Pancreas (tissue), 10 donors: ENCODE results near the gene ZMYM4. TPM values are rescaled to one million over a fixed set of nuclear protein-coding genes. Genes with fewer than 3 reads are reported as not detected.

ENCODE experiments used
- ATAC-seq, 4 donors: fragments of 200-7000 bp; cut with Tn5 transposase; one replicate each; pipeline versions ENCODE4 v1.8.0 to v1.9.1; 2020; ENCODE audit warnings: mild to moderate bottlenecking in 4 of 4, moderate library complexity in 4 of 4
- DNase-seq, 6 donors: peaks; one replicate each; pipeline ENCODE4 v3.0.0-alpha.2; 2020
- FAIRE-seq: peaks from 2 replicates; lab custom pipeline; 2012; peaks lifted over from hg19 to GRCh38; lab: Jason Lieb, UNC
- H3K27ac ChIP-seq, 4 donors: fragments of 200-600 bp; sonication (generic); 1 replicate in 3 of 4; 2 replicates in 1 of 4; pipeline versions ENCODE4 v1.5.0 to v1.8.0; 2020
- H3K27me3 ChIP-seq, 4 donors: fragments of 200-600 bp; one replicate each; pipeline ENCODE4 v1.8.0; 2021
- H3K36me3 ChIP-seq, 3 donors: fragments of 200-600 bp; sonication (generic) in 1 of 3; one replicate each; pipeline versions ENCODE4 v1.5.0 to v1.8.0; 2020 to 2021
- H3K4me1 ChIP-seq, 3 donors: fragments of 200-600 bp; one replicate each; pipeline ENCODE4 v1.8.0; 2021
- H3K4me3 ChIP-seq, 4 donors: fragments of 200-600 bp; sonication (generic) in 2 of 4; one replicate each; pipeline versions ENCODE4 v1.5.0 to v1.8.0; 2020 to 2021
- H3K9me3 ChIP-seq, 4 donors: fragments of 200-600 bp; one replicate each; pipeline ENCODE4 v1.8.0; 2021
- WGBS, 2 donors: extraction: QIAGEN DNeasy Blood & Tissue Kit; methylation state at CpG; one replicate each; pipeline ENCODE4 v1.1.7; 2013; 5-methylcytosine and 5-hydroxymethylcytosine counted together
- intact Hi-C, 3 donors: fragments of 100-400 bp; cut with DNase I; formaldehyde crosslinking; loops; one replicate each; pipeline versions ENCODE4 v1.11.1 to v1.14.2; 2022
- polyA plus RNA-seq, 2 donors: library from polyadenylated mRNA; stranded (reverse); fragments of 200-250 nt; gene quantifications; one replicate each; pipeline ENCODE4 v1.2.3, GENCODE V29; 2013
- total RNA-seq, 6 donors: library from RNA; stranded (reverse); fragmentation: NEBNext Ultra II Directional in 4 of 6; extraction: Animal tissue kit (Norgen Biotek cat#: 25700) in 4 of 6; gene quantifications; one replicate each; pipeline versions ENCODE4 v1.2.1 to v1.2.4, GENCODE V29; 2021 to 2023
- TF ChIP-seq, protein P1 (sequence below), 4 donors: fragments of 200-600 bp; sonication (generic) in 3 of 4; IDR thresholded peaks; one replicate each; pipeline versions ENCODE4 v1.5.0 to v1.8.0; 2021; ENCODE audit warnings: antibody characterized with exemption in 4 of 4
- donor health status: healthy with polysubstance abuse.
- donor health status: DM: no; HTN: no; CAD: no; lungs with moderate emphysema.
- donor health status: DM: no; HTN: no; CAD: no.
- donor health status: control.
- donor health status: control.
- donor health status: Bipolar disorder and iron deficiency.
- donor health status: DM: yes; HTN: yes; CAD: no.
- donor health status: DM: no; HTN: no; CAD: no.
- donor health status: DM: no; HTN: no; CAD: no.
- donor health status: DM: yes; HTN: yes; CAD: no.

Gene ZMYM4
- total and polyA plus RNA-seq, 8 donors = 10.5 to 31.1 (median 17.8) TPM

- no peaks in the 10 kb centered on the region for H3K9me3 ChIP-seq
- intact Hi-C loops = no loop called here
- 91 to 98% methylated on average over 3 of the region's 3 CpGs for WGBS, 2 donors
- TF ChIP-seq, protein P1, sequence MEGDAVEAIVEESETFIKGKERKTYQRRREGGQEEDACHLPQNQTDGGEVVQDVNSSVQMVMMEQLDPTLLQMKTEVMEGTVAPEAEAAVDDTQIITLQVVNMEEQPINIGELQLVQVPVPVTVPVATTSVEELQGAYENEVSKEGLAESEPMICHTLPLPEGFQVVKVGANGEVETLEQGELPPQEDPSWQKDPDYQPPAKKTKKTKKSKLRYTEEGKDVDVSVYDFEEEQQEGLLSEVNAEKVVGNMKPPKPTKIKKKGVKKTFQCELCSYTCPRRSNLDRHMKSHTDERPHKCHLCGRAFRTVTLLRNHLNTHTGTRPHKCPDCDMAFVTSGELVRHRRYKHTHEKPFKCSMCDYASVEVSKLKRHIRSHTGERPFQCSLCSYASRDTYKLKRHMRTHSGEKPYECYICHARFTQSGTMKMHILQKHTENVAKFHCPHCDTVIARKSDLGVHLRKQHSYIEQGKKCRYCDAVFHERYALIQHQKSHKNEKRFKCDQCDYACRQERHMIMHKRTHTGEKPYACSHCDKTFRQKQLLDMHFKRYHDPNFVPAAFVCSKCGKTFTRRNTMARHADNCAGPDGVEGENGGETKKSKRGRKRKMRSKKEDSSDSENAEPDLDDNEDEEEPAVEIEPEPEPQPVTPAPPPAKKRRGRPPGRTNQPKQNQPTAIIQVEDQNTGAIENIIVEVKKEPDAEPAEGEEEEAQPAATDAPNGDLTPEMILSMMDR (IDR thresholded peaks at IDR 0.05) = no peak
- H3K27ac ChIP-seq = no peak overlapping the region
- H3K4me1 ChIP-seq = no peaks in the 10 kb centered on the region
- H3K27me3 ChIP-seq = no peaks in the 10 kb centered on the region
- DNase-seq (no peak), ATAC-seq (no peak), FAIRE-seq (no peak)
- no peak overlapping the region for H3K4me3 ChIP-seq
- peaks cover 3 to 38% (median 4%) of the 10 kb centered on the region in 3 donors for H3K36me3 ChIP-seq
Observed at GRCh38 chr1:35398739-35399138, 130.2 kb downstream of the ZMYM4 start.

DNA sequence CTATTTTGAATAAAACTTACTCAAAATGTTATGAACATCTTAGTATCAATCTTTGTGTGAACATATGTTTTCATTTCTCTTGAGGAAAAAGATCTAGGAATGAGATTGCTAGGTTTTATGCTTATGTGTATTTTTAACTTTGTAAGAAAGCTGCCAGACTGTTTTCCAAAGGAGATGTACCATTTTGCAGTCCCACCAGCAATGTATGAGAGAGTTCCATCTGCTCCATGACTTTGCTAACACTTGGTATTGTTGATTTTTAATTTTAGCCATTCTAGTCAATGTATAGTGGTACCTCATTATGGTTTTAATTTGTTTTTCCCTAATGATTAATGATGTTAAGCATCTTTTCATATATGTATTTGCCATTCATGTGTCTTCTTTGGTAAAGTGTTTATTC is 132.5 kb downstream of the ZMYM4 start:
- H3K36me3 ChIP-seq = peaks cover 0 to 40% (median 3%) of the 10 kb centered on the region in 3 donors
- H3K4me3 ChIP-seq = no peak overlapping the region
- H3K4me1 ChIP-seq = no peaks in the 10 kb centered on the region
- H3K9me3 ChIP-seq = no peaks in the 10 kb centered on the region
- TF ChIP-seq, protein P1 (IDR thresholded peaks at IDR 0.05) = no peak
- H3K27ac ChIP-seq = no peak overlapping the region
- ATAC-seq = no peak
- no peaks in the 10 kb centered on the region for H3K27me3 ChIP-seq
- DNase-seq = no peak
- FAIRE-seq = no peak
- intact Hi-C loops = no loop called here

DNA sequence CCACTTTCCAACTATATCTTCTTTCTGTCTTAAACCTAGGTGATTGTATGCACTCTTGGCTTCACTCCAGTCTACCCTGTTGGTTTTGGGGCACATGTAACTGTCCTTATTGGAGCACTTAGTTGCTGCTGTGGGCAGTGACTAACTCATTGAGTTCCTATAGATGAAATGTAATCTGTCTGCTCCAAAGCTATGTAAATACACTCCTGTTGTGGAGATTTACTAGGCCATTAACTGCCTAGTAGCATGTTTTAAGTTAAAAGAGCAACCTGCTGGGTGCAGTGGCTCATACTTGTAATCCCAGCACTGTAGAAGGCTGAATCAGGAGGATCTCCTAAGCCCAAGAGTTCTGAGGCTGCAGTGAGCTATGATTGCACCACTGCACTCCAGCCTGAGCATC is 137.6 kb downstream of the ZMYM4 start:
- no peak for DNase-seq
- H3K9me3 ChIP-seq = no peaks in the 10 kb centered on the region
- TF ChIP-seq, protein P1 (IDR thresholded peaks at IDR 0.05) = no peak
- no peaks in the 10 kb centered on the region for H3K27me3 ChIP-seq
- intact Hi-C loops = no loop called here
- H3K4me1 ChIP-seq = no peaks in the 10 kb centered on the region
- FAIRE-seq = no peak
- ATAC-seq = no peak
- peaks cover 0 to 28% (median 0%) of the 10 kb centered on the region in 3 donors for H3K36me3 ChIP-seq
- no peak overlapping the region for H3K27ac ChIP-seq
- H3K4me3 ChIP-seq = no peak overlapping the region

- FAIRE-seq (no peak), DNase-seq (no peak), ATAC-seq (peak in 2 of 4 donors; percentile 21 to 71)
- H3K9me3 ChIP-seq = no peaks in the 10 kb centered on the region
- H3K27ac ChIP-seq = no peak overlapping the region
- WGBS, 2 donors = 22 to 24% methylated on average over 4 of the region's 4 CpGs
- H3K4me1 ChIP-seq = no peaks in the 10 kb centered on the region
- intact Hi-C loops = no loop called here
- TF ChIP-seq, protein P1 (IDR thresholded peaks at IDR 0.05) = no peak
- H3K36me3 ChIP-seq = peaks cover 0 to 27% (median 0%) of the 10 kb centered on the region in 3 donors
- H3K4me3 ChIP-seq = no peak overlapping the region
- no peaks in the 10 kb centered on the region for H3K27me3 ChIP-seq
Observed at GRCh38 chr1:35407743-35408142, 139.2 kb downstream of the ZMYM4 start.

DNA sequence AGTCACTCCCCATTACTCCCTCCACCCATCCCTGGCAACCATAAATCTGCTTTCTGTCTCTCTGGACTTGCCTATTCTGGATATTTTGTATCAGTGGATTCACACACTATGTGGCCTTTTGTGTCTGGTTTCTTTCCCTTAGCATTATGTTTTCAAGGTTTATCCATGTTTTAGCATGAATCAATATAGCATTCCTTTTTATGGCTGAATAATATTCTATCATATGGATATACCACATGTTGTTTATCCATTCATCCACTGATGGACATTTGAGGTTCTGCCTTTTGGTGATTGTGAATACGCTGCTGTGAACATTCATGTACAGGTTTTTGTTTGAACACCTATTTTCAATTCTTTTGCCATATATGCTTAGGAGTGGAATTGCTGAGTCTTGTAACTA is 140.4 kb downstream of the ZMYM4 start:
- Histone ChIP-seq H3K4me3 (no peak overlapping the region), H3K36me3 (peaks cover 0 to 29% (median 0%) of the 10 kb centered on the region in 3 donors), H3K9me3 (no peaks in the 10 kb centered on the region), H3K27me3 (no peaks in the 10 kb centered on the region), H3K27ac (no peak overlapping the region), H3K4me1 (no peaks in the 10 kb centered on the region)
- TF ChIP-seq, protein P1 (IDR thresholded peaks at IDR 0.05) = no peak
- no peak for DNase-seq
- FAIRE-seq = no peak
- WGBS, 2 donors = 97 to 99% methylated on average over 1 of the region's 1 CpG
- ATAC-seq = no peak
- intact Hi-C loops = no loop called here
